GM13977 (cell line): Measurements from ENCODE around the gene CENATAC.
"Not testable (repeated sequence)": the region's sequence is repeated elsewhere in the genome, so short reads cannot be mapped to it uniquely, and the experiment has no call there.

Experiments used
- DNase-seq: peaks from one replicate; pipeline ENCODE4 v3.0.0; 2012; ENCODE audit warnings: low spot score
- CTCF ChIP-seq: IDR thresholded peaks from 2 replicates; pipeline ENCODE4 v1.5.1; 2012; ENCODE audit warnings: mild to moderate bottlenecking, control low read depth; ENCODE audit not compliant: insufficient read depth; ENCODE audit errors: extremely low read depth, missing control alignments
- in situ Hi-C: fragments of 300-500 bp; cut with MboI; formaldehyde crosslinking; loops from one replicate; pipeline ENCODE4 v1.12.0; 2022; ENCODE audit warnings: low sequenced_read_pairs, low pct_unique_long_range_greater_than_20kb, mixed read lengths, inconsistent platforms; ENCODE audit not compliant: unreplicated experiment

Gene CENATAC

GRCh38 chr11:118957968-118958367 lies 40.0 kb upstream of the CENATAC start:
- TF ChIP-seq CTCF: no peak
- no peak for DNase-seq
- in situ Hi-C loops: no loop called here

GRCh38 chr11:118958577-118958976 lies 39.4 kb upstream of the CENATAC start:
- in situ Hi-C loops: no loop called here
- TF ChIP-seq CTCF: no peak
- no peak for DNase-seq

DNA sequence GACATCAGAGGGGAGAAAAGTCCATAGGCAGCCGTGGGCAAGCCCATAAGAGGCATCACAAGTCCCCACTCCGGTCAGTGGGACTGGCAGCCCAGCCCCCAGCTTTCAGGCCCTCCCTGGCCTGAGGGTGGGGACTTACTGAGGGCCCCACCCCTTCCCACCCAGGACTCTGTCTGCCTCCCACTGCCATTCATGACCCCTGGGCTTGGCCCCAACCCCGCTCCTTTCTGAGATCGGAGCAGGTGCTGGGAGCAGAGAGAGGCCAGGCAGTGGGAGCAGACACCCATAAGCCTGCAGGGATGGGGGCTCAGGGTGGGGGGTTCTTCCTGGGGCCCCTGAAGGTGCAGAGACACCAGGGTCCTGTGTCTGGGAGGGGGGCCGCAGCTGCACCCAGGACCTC lies 36.7 kb upstream of the CENATAC start:
- in situ Hi-C loops: no loop called here
- no peak for TF ChIP-seq CTCF
- no peak for DNase-seq

- no peak for DNase-seq
- in situ Hi-C loops: no loop called here
- TF ChIP-seq CTCF: no peak
Measured at GRCh38 chr11:118961591-118961990, 36.3 kb upstream of the CENATAC start.

GRCh38 chr11:118969508-118969907 lies 28.4 kb upstream of the CENATAC start:
- DNase-seq, in situ Hi-C loops: not testable (repeated sequence)

GRCh38 chr11:118971646-118972045 lies 26.3 kb upstream of the CENATAC start, which contains the start of gene FOXR1:
TSS of gene FOXR1 (plus strand) at chr11:118971761. CDS start at chr11:118971932, 171 bp downstream.
- TF ChIP-seq CTCF: no peak
- no peak for DNase-seq
- in situ Hi-C loops: no loop called here

DNA sequence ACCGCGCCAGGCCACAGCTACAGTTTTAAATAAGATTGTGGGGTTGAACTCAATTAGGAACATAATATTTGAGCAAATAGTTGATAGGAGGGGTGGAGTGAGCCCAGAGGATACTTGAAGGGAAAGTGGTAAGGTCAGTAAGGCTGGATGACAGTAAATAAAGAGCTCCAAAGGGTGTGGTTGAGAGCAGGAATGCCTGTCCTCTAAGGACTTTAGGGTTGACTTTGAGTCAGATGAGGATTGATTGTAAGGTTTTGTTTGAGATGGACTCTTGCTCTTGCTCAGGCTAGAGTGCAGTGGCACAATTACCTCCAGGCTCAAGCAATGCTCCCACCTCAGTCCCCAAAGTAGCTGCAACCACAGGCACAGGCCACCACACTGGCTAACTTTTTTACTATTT lies 24.0 kb upstream of the CENATAC start:
- in situ Hi-C loops: no loop called here
- DNase-seq: no peak
- no peak for TF ChIP-seq CTCF
